NCI-H1694 treated with DMSO at 0.1 percent for 48 hours (cell line): ENCODE data around the gene GALNT10.
A peak's percentile ranks its signal among the peaks of the same experiment; 100 is the strongest.

Experiments
- DNase-seq: peaks from one replicate; lab custom pipeline; 2025; lab: John Stamatoyannopoulos, UW

GALNT10 gene

DNA sequence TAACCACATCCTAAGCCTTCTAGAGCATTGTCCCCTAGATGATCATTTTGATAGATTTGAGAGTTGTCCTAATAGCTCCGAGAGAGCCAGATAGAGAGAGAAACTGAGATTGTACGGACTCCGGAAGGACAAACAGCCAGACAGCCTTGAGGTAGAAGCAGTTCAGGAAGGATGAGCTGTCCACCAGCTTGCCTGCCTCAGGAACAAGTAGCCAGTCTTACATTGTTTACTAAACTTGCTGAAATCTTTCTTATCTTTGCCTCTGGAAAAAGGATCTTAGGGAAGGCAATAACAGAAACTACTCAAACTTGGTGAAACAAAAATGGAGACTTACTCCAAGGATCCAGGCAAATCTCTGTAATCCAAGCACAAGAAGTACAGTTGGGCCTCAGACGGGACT is 216.3 kb downstream of the GALNT10 start:
- no peak for DNase-seq

DNA sequence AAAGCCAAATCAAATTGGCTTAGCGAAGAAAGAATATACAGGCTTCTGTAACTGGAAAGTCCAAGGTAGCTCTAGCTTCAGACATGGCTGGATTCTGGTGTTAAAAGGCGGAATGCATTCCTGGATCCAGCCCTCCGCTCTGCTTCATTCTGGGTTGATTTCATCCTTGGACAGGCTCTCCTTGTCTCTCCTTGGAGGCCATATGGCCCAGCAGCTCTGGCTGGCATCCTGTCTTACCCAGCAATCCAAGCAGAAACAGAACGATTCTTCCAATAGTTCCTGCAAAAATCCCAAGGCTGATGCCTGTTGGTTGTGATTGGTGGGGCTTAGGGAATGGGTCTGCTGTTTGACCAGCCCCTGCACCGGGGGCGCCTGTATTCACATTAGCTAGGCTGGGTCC is 218.3 kb downstream of the GALNT10 start:
- DNase-seq, result no peak

DNA sequence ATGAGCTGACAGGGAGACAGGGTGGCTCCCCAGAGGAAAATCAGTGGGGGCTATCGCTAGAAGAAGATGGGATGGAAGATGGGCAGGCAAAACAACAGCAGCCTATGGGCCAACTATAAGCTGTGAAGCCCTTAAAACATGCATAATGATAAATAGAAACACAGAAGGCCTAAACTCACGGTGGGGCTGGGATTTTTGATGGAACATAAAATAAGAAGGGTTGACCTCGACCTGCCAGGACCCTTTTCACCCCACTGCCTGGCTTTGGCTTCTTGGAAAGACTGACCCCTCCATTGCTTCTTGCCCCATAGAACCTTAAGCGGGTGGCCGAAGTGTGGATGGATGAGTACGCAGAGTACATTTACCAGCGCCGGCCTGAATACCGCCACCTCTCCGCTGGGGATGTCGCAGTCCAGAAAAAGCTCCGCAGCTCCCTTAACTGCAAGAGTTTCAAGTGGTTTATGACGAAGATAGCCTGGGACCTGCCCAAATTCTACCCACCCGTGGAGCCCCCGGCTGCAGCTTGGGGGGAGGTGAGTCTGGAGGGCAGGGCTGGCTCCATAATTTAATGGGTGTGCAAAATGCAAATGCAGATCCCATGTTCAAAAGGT is 218.8 kb downstream of the GALNT10 start:
- no peak for DNase-seq

GRCh38 chr5:154410008-154410407 is 219.5 kb downstream of the GALNT10 start:
- no peak for DNase-seq

GRCh38 chr5:154410786-154411185 is 220.3 kb downstream of the GALNT10 start:
- DNase-seq, result no peak

GRCh38 chr5:154411338-154411737 is 220.8 kb downstream of the GALNT10 start:
- DNase-seq, result no peak

GRCh38 chr5:154412316-154412715 is 221.8 kb downstream of the GALNT10 start:
- no peak for DNase-seq

- DNase-seq, result no peak
Measured at GRCh38 chr5:154412925-154413324, 222.4 kb downstream of the GALNT10 start.

- no peak for DNase-seq
Measured at GRCh38 chr5:154415114-154415513, 224.6 kb downstream of the GALNT10 start.

GRCh38 chr5:154418344-154418820 is 227.8 kb downstream of the GALNT10 start:
- no peak for DNase-seq

DNA sequence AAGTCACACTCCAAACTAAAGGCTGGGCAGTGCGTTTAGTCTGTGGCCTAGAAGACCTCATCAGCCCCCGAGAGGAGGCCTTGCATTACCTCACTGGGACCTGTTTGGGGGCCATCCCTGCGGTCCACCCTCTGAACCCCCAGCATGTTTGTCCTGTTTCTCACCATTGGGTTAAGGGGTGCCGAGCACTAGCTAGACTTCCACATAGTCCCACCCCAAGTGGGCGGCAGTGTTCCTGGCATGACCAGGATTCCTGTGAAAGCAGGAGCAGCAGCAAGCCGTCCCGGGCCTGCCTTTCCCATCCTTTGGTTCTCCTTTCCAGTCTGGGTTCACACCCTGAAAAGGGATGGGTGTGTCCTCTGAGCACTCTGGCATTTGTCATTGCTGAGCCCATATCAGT is 228.7 kb downstream of the GALNT10 start:
- DNase-seq, result no peak

DNA sequence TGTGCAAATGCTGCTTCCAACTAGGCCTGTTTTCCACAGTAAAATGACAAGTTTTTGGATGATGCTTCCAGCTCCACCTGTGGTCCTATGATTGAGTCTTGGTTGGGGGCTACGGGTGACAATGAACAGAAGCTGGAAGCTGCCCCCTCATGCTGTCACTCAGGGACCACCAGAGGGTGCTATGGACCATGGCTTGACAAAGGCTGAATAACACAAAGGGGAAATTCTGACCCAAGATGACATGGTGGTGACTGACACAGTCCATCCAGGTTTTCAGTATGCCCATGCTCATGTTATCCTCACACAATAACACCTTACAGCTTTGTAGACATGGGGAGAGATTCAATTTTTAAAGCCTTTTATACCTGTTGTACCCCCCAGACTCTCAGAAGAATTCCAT is 231.3 kb downstream of the GALNT10 start:
- peak; percentile 30 for DNase-seq

GRCh38 chr5:154422298-154422697 is 231.8 kb downstream of the GALNT10 start:
- no peak for DNase-seq

- no peak for DNase-seq
Measured at GRCh38 chr5:154428208-154428607, 237.7 kb downstream of the GALNT10 start.

- no peak for DNase-seq
Measured at GRCh38 chr5:154429341-154429740, 238.8 kb downstream of the GALNT10 start.

- DNase-seq, result no peak
Measured at GRCh38 chr5:154430466-154430865, 239.9 kb downstream of the GALNT10 start.

DNA sequence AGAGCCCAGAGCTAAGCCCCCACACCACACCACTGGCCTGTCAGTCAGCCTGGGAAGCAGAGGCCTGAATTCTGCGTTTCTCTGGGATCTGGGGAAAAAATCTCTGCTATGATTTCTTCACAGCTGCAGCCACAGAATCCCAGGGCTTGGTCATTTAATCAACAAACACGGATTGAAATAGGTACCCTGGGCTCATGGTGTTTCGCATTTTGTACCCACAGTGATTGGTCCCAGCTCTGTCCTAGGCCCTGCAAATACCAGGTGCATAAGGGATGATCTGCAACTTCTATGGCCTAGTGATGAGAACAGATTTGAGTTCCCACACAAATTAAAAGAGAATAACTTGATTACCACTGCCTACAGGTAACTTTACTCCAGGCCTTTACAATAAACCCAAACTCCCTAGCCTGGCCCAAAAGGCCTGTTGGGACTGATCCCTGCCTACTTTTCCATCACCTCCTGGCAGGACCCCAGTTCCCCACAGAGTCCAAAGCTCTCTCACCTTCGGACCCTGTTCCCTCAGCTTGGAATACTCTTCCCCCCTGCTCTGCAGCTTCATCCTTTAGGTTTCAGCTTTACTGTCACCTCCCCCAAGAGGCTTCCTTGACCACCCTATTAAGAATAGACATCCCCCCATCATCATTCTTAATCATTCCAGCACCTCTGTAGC is 240.6 kb downstream of the GALNT10 start:
- no peak for DNase-seq

GRCh38 chr5:154435226-154435625 is 244.7 kb downstream of the GALNT10 start:
- DNase-seq, result no peak

DNA sequence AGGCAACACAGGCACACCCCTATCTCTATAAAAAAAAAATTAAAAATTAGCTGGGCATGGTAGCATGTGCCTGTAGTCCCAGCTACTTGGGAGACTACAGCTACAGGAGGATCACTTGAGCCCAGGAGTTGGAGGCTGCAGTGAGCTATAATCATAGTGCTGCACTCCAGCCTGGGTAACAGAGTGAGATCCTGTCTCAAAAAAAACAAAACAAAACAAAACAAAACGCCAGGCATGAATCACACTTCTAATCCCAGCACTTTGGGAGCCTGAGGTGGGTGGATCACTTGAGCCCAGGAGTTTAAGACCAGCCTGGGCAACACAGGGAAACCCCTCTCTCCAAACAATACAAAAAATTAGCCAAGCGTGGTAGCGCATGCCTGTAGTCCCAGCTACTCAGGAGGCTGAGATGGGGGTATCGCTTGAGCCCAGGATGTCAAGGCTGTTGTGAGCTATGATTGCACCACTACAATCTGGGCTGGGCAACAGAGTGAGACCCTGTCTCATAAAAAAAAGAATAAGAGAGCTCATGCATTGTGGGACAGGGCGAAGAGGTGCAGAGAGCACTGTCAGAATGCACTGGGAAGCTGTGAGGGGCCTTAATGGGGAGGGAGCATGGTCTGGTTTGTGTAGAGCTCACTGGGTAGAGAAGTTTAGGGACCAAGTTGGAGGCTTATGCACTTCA is 246.9 kb downstream of the GALNT10 start:
- no peak for DNase-seq

DNA sequence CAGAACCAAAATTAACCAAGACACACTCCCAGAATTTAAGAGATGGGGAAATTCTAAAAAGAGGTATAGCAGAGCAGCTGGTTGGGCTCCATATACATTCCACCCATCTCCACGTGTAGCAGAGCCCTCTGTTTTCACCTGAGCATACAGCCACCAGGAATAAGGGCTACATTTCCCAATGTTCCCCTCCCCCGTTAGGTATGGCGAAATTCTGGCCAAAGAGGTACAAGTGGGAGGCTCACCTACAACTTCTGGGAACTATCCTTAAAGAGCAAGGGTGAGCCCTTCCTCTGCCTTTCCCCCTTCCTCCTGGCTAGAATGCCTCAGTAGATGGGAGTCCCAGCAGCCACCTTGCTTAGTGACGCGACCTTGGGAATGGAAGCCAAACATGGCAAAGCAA is 250.0 kb downstream of the GALNT10 start:
- DNase-seq, result no peak

GRCh38 chr5:154442801-154443200 is 252.3 kb downstream of the GALNT10 start:
- DNase-seq, result no peak

DNA sequence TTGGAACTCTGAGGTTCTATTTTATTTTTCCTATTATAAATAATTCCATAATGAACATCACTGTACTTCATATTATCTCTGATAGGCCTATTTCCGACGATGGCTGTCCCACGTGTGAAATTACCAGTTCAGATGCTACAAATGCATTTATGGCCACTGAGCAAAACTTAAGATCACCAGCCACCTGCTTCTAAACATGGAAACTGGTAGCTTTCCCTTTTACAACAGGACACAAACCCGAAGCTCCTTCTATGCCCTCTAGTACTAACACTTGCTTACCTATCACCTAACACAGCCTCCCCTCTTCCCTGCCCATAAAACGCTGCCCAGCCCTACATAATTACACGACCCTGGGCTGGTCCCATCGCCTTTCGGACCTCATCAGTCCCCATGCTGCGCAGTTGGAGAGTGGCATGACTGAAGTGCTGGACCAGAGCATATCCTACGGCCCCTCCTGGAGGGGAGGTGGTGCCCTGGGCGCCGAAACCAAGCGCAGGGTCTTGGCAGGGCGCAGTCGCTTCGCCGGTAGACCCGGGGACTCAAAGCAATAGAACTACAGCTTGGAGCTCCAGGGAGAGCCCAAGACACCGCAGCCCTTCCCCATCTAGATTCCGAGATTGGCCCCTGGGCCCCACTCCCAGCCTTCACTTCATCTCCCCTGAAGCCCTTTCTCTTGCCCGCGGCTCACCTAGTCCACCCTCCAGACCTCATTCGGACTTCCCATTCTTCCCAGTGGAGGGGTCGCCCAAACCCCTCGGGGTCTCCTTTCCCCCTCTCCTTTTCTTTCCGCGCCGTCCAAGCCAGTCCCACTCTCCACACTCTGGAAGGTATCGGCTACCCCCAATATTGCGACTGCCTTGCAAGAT is 254.3 kb downstream of the GALNT10 start:
- no peak for DNase-seq
